HCT116 (cell line): ENCODE results near the gene OTULIN. TPM values are rescaled to one million over a fixed set of nuclear protein-coding genes. Genes with fewer than 3 reads are reported as not detected.

Experiments used
- ATAC-seq: fragments of 200-7000 bp; cut with Tn5 transposase; 2 replicates; pipeline ENCODE4 v1.9.1; 2020; ENCODE audit warnings: mild to moderate bottlenecking, moderate library complexity
- BruUV-seq: library from RNA; stranded (reverse); fragments of 400-500 nt; replicated peaks from 2 replicates; lab custom pipeline; 2021; lab: Mats Ljungman, UMichigan
- CTCF ChIA-PET: fragments of 300-600 bp; sonication (Branson Sonifier 250); formaldehyde crosslinking; loops from one replicate; lab custom pipeline; 2021; ENCODE audit warnings: antibody characterized with exemption; lab: Charles Lee
- POLR2A ChIA-PET: fragments of 300-600, 350-600 bp; sonication (Branson Sonifier 250); formaldehyde crosslinking; loops from one replicate; lab custom pipeline; 2021; ENCODE audit warnings: antibody characterized with exemption; lab: Charles Lee
- RAD21 ChIA-PET, 2 experiments: fragments of 300-600 bp; sonication (Branson Sonifier 250); formaldehyde crosslinking; loops; one replicate each; lab custom pipeline; 2023; ENCODE audit warnings: low total read pairs in 2 of 2; ENCODE audit not compliant: uncharacterized antibody in 2 of 2, unreplicated experiment in 2 of 2, low non-redundant PET in 1 of 2; lab: Charles Lee
- DNase-seq: peaks from one replicate; pipeline ENCODE4 v3.0.0-alpha.2; 2010; ENCODE audit warnings: low read depth, low spot score
- H2AFZ ChIP-seq: fragments of 200-600 bp; shearing (Covaris generic), sonication (generic); 2 replicates; pipeline ENCODE4 v1.6.1; 2017; ENCODE audit warnings: low read depth, mixed run types, mixed read lengths, antibody characterized with exemption, low read length; ENCODE audit not compliant: poor library complexity, severe bottlenecking
- H3K27ac ChIP-seq: 2 replicates; pipeline ENCODE4 v1.5.1; 2012; ENCODE audit warnings: low read depth, low read length
- H3K27me3 ChIP-seq: fragments of 200-600 bp; sonication (generic); 2 replicates; pipeline ENCODE4 v1.6.1; 2016; ENCODE audit warnings: mixed run types, low read length, mixed read lengths; ENCODE audit not compliant: insufficient read depth
- H3K36me3 ChIP-seq, 2 experiments: fragments of 200-500 bp in 1 of 2; fragments of 200-600 bp in 1 of 2; sonication (Bioruptor generic) in 1 of 2; sonication (generic) in 1 of 2; 2 replicates each; pipeline versions ENCODE4 v1.5.1 to v1.6.1; 2014 to 2016; ENCODE audit warnings: low read length in 2 of 2, inconsistent platforms in 1 of 2, mixed read lengths in 1 of 2, mixed run types in 1 of 2; ENCODE audit not compliant: insufficient read depth in 2 of 2, control insufficient read depth in 1 of 2
- H3K4me1 ChIP-seq, 2 experiments: fragments of 200-600 bp in 1 of 2; sonication (generic) in 1 of 2; 2 replicates each; pipeline versions ENCODE4 v1.5.1 to v1.6.1; 2012 to 2017; ENCODE audit warnings: low read length in 2 of 2, inconsistent platforms in 1 of 2, mild to moderate bottlenecking in 1 of 2, mixed read lengths in 1 of 2, mixed run types in 1 of 2, moderate library complexity in 1 of 2; ENCODE audit not compliant: insufficient read depth in 2 of 2, control insufficient read depth in 1 of 2
- H3K4me2 ChIP-seq: fragments of 200-600 bp; sonication (generic); 2 replicates; pipeline ENCODE4 v1.6.1; 2017; ENCODE audit warnings: mixed run types, low read length, mixed read lengths
- H3K4me3 ChIP-seq, 2 experiments: fragments of 200-600 bp in 1 of 2; sonication (generic) in 1 of 2; replicated peaks in 1 of 2; 2 replicates each; pipeline ENCODE4 v1.5.1; 2011 to 2016; ENCODE audit warnings: low read length in 2 of 2, control low read depth in 1 of 2, low read depth in 1 of 2, mild to moderate bottlenecking in 1 of 2, mixed read lengths in 1 of 2, mixed run types in 1 of 2
- H3K79me2 ChIP-seq: fragments of 200-600 bp; sonication (generic); 2 replicates; pipeline ENCODE4 v1.6.1; 2017; ENCODE audit warnings: mild to moderate bottlenecking, mixed run types, low read length, moderate library complexity, mixed read lengths; ENCODE audit not compliant: insufficient read depth
- H3K9ac ChIP-seq: fragments of 200-600 bp; sonication (generic); 2 replicates; pipeline ENCODE4 v1.6.1; 2016; ENCODE audit warnings: low read length, mixed read lengths
- H3K9me2 ChIP-seq: fragments of 200-600 bp; sonication (generic), shearing (Covaris generic); 2 replicates; pipeline ENCODE4 v1.6.1; 2017; ENCODE audit warnings: mixed run types, mild to moderate bottlenecking, moderate library complexity; ENCODE audit not compliant: insufficient read depth
- H3K9me3 ChIP-seq, 2 experiments: fragments of 200-500 bp in 1 of 2; fragments of 200-600 bp in 1 of 2; sonication (Bioruptor generic) in 1 of 2; sonication (generic) in 1 of 2; 2 replicates each; pipeline ENCODE4 v1.6.1; 2014 to 2017; ENCODE audit warnings: low read length in 2 of 2, mixed read lengths in 2 of 2, inconsistent platforms in 1 of 2, low read depth in 1 of 2, mild to moderate bottlenecking in 1 of 2, mixed run types in 1 of 2, moderate library complexity in 1 of 2; ENCODE audit not compliant: control insufficient read depth in 1 of 2, insufficient read depth in 1 of 2
- H4K20me1 ChIP-seq: fragments of 200-600 bp; sonication (generic), shearing (Covaris generic); 2 replicates; pipeline ENCODE4 v1.6.1; 2017; ENCODE audit warnings: mixed run types, mild to moderate bottlenecking, moderate library complexity; ENCODE audit not compliant: insufficient read depth
- ELF1 ChIP-seq: IDR thresholded peaks from 2 replicates; pipeline ENCODE4 v1.6.1; 2012; ENCODE audit warnings: low read depth, borderline replicate concordance
- FOSL1 ChIP-seq: IDR thresholded peaks from 2 replicates; pipeline ENCODE4 v1.6.1; 2012; ENCODE audit warnings: low read depth
- YY1 ChIP-seq: IDR thresholded peaks from 2 replicates; pipeline ENCODE4 v1.6.1; 2011; ENCODE audit warnings: low read length, low read depth, moderate library complexity, mild to moderate bottlenecking; ENCODE audit not compliant: insufficient replicate concordance; ENCODE audit errors: extremely low read depth
- ZNF274 ChIP-seq: fragments of 200-500 bp; sonication (Bioruptor generic); IDR thresholded peaks from 2 replicates; pipeline ENCODE4 v1.6.1; 2014; ENCODE audit warnings: mild to moderate bottlenecking, low read depth, low read length, inconsistent platforms
- intact Hi-C: fragments of 100-400 bp; cut with micrococcal nuclease; formaldehyde crosslinking; loops from 2 replicates; pipeline ENCODE4 v1.10.0; 2022
- total RNA-seq: library from RNA; stranded (reverse); gene quantifications from one replicate; pipeline ENCODE4 v1.2.1, GENCODE V29; 2021; ENCODE audit not compliant: unreplicated experiment
- TF ChIP-seq, protein P1 (sequence below): IDR thresholded peaks from 2 replicates; pipeline ENCODE4 v1.6.1; 2011; ENCODE audit warnings: mild to moderate bottlenecking, low read length, moderate library complexity; ENCODE audit not compliant: insufficient replicate concordance; ENCODE audit errors: extremely low read depth
- TF ChIP-seq, protein P2 (sequence below), 3 experiments: fragments of 200-600 bp in 1 of 3; sonication (generic) in 1 of 3; IDR thresholded peaks in 2 of 3; conservative IDR thresholded peaks in 1 of 3; 2 replicates each; pipeline ENCODE4 v1.5.1; 2012 to 2017; ENCODE audit warnings: low read depth in 2 of 3, low read length in 2 of 3, antibody characterized with exemption in 1 of 3, borderline replicate concordance in 1 of 3, control low read depth in 1 of 3, mild to moderate bottlenecking in 1 of 3, mixed read lengths in 1 of 3, mixed run types in 1 of 3, moderate library complexity in 1 of 3; ENCODE audit not compliant: insufficient read depth in 1 of 3

Gene OTULIN
- total RNA-seq, 1 experiment from 2014 or later = 25.7 TPM

DNA sequence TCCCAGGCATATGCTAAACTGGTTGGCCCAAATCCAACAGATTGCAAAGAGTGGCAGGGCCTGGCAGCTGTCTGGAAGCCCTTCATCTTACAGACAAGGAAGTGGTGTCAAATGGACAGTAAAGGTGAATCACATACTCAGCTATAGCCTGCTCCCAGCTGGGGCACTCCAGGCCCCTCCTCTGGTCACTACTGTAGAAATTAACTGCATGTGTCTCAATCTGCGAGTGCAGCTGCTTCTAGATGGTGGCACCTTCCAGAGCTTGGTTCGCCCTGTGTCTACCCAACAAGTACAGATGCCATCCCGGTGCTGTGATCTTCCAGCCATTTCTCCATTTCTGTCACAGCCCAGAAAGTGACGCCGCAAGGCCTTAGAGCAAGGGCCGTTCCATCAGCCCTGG lies 50.2 kb downstream of the OTULIN start:
- H3K27ac ChIP-seq = no peak overlapping the region
- ChIA-PET POLR2A (no interaction called here), RAD21 (no interaction called here), CTCF (no interaction called here)
- TF ChIP-seq YY1 = no peak
- no peak for TF ChIP-seq ELF1
- TF ChIP-seq ZNF274 = no peak
- no peak for TF ChIP-seq FOSL1
- TF ChIP-seq, protein P1, sequence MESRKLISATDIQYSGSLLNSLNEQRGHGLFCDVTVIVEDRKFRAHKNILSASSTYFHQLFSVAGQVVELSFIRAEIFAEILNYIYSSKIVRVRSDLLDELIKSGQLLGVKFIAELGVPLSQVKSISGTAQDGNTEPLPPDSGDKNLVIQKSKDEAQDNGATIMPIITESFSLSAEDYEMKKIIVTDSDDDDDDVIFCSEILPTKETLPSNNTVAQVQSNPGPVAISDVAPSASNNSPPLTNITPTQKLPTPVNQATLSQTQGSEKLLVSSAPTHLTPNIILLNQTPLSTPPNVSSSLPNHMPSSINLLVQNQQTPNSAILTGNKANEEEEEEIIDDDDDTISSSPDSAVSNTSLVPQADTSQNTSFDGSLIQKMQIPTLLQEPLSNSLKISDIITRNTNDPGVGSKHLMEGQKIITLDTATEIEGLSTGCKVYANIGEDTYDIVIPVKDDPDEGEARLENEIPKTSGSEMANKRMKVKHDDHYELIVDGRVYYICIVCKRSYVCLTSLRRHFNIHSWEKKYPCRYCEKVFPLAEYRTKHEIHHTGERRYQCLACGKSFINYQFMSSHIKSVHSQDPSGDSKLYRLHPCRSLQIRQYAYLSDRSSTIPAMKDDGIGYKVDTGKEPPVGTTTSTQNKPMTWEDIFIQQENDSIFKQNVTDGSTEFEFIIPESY = no peak
- TF ChIP-seq, protein P2, sequence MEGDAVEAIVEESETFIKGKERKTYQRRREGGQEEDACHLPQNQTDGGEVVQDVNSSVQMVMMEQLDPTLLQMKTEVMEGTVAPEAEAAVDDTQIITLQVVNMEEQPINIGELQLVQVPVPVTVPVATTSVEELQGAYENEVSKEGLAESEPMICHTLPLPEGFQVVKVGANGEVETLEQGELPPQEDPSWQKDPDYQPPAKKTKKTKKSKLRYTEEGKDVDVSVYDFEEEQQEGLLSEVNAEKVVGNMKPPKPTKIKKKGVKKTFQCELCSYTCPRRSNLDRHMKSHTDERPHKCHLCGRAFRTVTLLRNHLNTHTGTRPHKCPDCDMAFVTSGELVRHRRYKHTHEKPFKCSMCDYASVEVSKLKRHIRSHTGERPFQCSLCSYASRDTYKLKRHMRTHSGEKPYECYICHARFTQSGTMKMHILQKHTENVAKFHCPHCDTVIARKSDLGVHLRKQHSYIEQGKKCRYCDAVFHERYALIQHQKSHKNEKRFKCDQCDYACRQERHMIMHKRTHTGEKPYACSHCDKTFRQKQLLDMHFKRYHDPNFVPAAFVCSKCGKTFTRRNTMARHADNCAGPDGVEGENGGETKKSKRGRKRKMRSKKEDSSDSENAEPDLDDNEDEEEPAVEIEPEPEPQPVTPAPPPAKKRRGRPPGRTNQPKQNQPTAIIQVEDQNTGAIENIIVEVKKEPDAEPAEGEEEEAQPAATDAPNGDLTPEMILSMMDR (IDR thresholded peaks at IDR 0.05 in 2 of 3, conservative IDR thresholded peaks at IDR 0.05 in 1 of 3; ENCODE audit: borderline replicate concordance in 1 of 3, insufficient read depth in 1 of 3, low read depth in 2 of 3, low read length in 2 of 3) = no peak
- no peaks in the 10 kb centered on the region for H3K9me3 ChIP-seq
- ATAC-seq (no peak), DNase-seq (no peak)
- no peak overlapping the region for H2AFZ ChIP-seq
- H3K9ac ChIP-seq = no peak overlapping the region
- H3K4me1 ChIP-seq = no peaks in the 10 kb centered on the region
- H3K36me3 ChIP-seq = peaks cover 0 to 13% of the 10 kb centered on the region in 2 experiments
- no peak overlapping the region for H3K4me3 ChIP-seq
- no peak overlapping the region for H3K4me2 ChIP-seq
- no peaks in the 10 kb centered on the region for H3K27me3 ChIP-seq
- no peaks in the 10 kb centered on the region for H3K9me2 ChIP-seq
- intact Hi-C loops = no loop called here
- H3K79me2 ChIP-seq = no peaks in the 10 kb centered on the region
- H4K20me1 ChIP-seq = no peaks in the 10 kb centered on the region
- BruUV-seq = no TSS peak
